ENCODE measurements around the gene KMT5B.

Gene KMT5B

GRCh38 chr11:68179847-68180246 lies 33.2 kb downstream of the KMT5B start:
- no peak for DNase-seq

- DNase-seq = no peak
Measured at GRCh38 chr11:68177877-68178276, 35.2 kb downstream of the KMT5B start.

GRCh38 chr11:68173926-68174325 lies 39.2 kb downstream of the KMT5B start:
- no peak for DNase-seq

- DNase-seq = no peak
Measured at GRCh38 chr11:68169442-68169841, 43.7 kb downstream of the KMT5B start.

- DNase-seq = no peak
Measured at GRCh38 chr11:68168694-68169093, 44.4 kb downstream of the KMT5B start.

- DNase-seq = no peak
Measured at GRCh38 chr11:68167474-68167873, 45.6 kb downstream of the KMT5B start.

GRCh38 chr11:68166969-68167368 lies 46.1 kb downstream of the KMT5B start:
- no peak for DNase-seq

- no peak for DNase-seq
Measured at GRCh38 chr11:68165601-68166000, 47.5 kb downstream of the KMT5B start.

GRCh38 chr11:68164437-68164836 lies 48.7 kb downstream of the KMT5B start:
- no peak for DNase-seq

GRCh38 chr11:68163691-68164090 lies 49.4 kb downstream of the KMT5B start:
- DNase-seq = no peak

- no peak for DNase-seq
Measured at GRCh38 chr11:68160100-68160695, 52.9 kb downstream of the KMT5B start.

GRCh38 chr11:68159665-68160064 lies 53.4 kb downstream of the KMT5B start:
- DNase-seq = no peak

GRCh38 chr11:68159161-68159560 lies 53.9 kb downstream of the KMT5B start:
- no peak for DNase-seq

GRCh38 chr11:68158580-68158979 lies 54.5 kb downstream of the KMT5B start:
- DNase-seq = no peak

- no peak for DNase-seq
Measured at GRCh38 chr11:68153742-68154141, 59.4 kb downstream of the KMT5B start.

- no peak for DNase-seq
Measured at GRCh38 chr11:68150037-68150436, 63.1 kb downstream of the KMT5B start.

GRCh38 chr11:68149417-68149816 lies 63.7 kb downstream of the KMT5B start:
- DNase-seq = no peak

GRCh38 chr11:68148879-68149278 lies 64.2 kb downstream of the KMT5B start:
- DNase-seq = no peak

- no peak for DNase-seq
Measured at GRCh38 chr11:68148071-68148805, 64.9 kb downstream of the KMT5B start.

GRCh38 chr11:68146704-68147474 lies 66.2 kb downstream of the KMT5B start:
- DNase-seq = no peak

- DNase-seq = peak; percentile 3
Measured at GRCh38 chr11:68146010-68146540, 67.0 kb downstream of the KMT5B start.

- DNase-seq = no peak
Measured at GRCh38 chr11:68145120-68145866, 67.8 kb downstream of the KMT5B start.

GRCh38 chr11:68143310-68143689 lies 69.8 kb downstream of the KMT5B start:
- no peak for DNase-seq
